ENCODE measurements around the gene C2CD2.

GRCh38 chr21:41914965-41915364 lies 38.9 kb downstream of the C2CD2 start:
- no peak for TF ChIP-seq POLR2A (IDR thresholded peaks at IDR 0.05)
- TF ChIP-seq CTCF (IDR thresholded peaks at IDR 0.05), result no peak

All from body of pancreas (tissue), 4 donors.